ENCODE data around the gene SMYD1.

SMYD1 gene

DNA sequence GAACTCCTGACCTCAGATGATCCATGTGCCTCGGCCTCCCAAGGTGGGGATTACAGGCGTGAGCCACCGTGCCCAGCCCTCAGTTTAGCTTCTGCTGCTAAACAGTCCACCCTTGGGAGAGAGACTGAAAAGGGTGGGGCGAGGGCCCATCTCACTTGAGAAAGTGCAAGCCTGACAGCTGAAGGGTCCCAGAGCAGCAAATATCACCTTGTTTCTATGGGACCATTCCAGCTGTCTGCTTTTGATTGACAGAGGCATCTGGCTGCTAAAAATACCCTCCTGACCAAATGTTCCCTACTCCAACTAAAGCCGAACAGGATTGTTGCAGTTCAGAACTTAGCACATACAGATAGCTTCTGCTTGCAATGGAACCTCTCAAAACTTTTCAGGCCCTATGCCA, 436 bp upstream of the SMYD1 start:
- TF ChIP-seq, protein P1, sequence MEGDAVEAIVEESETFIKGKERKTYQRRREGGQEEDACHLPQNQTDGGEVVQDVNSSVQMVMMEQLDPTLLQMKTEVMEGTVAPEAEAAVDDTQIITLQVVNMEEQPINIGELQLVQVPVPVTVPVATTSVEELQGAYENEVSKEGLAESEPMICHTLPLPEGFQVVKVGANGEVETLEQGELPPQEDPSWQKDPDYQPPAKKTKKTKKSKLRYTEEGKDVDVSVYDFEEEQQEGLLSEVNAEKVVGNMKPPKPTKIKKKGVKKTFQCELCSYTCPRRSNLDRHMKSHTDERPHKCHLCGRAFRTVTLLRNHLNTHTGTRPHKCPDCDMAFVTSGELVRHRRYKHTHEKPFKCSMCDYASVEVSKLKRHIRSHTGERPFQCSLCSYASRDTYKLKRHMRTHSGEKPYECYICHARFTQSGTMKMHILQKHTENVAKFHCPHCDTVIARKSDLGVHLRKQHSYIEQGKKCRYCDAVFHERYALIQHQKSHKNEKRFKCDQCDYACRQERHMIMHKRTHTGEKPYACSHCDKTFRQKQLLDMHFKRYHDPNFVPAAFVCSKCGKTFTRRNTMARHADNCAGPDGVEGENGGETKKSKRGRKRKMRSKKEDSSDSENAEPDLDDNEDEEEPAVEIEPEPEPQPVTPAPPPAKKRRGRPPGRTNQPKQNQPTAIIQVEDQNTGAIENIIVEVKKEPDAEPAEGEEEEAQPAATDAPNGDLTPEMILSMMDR (IDR thresholded peaks at IDR 0.05; ENCODE audit: low read depth, low read length), result no peak
- no peak for DNase-seq (ENCODE audit: extremely low read depth, low read depth)

DNA sequence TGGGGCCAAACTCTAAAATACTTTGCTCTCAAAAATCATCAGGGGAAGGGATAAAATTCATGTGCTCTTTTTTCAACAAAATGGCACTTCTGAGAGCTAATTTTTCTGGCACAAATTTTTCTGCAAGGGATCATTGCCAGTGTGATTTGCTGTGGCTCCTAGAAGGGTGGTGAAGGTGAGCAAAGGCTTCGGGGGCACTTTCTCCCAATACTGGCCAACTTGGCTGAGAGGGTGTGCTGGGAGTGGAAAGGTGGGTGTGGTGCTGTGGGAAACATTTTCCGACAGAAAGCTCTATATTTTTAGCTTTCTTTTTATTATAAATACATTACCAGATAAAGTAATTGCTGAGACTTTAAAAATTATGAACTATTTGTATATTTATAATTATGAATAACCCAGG, 419 bp downstream of the SMYD1 start:
- no peak for DNase-seq (ENCODE audit: extremely low read depth, low read depth)
- TF ChIP-seq, protein P1 (IDR thresholded peaks at IDR 0.05; ENCODE audit: low read depth, low read length), result no peak

DNA sequence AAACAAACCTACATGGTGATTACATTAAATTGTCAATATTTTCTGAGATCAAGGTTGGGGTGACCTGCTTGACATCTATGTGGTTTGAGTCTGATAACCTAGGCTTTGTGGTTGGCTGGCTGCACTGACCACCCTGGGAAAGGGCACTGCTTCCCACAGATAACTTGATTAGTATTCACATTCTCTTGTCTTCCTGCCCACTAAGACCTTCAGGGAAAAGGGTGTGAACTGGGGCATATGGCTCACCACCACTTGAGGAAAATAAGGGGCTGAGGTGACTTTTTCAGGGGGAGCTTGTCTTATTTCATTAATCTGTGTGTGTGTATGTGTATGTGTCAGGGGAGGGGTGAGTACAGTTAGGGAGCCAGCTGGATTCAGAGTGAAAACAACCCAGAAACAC, 1.5 kb downstream of the SMYD1 start:
- TF ChIP-seq, protein P1 (IDR thresholded peaks at IDR 0.05; ENCODE audit: low read depth, low read length), result no peak
- DNase-seq (ENCODE audit: extremely low read depth, low read depth), result no peak

DNA sequence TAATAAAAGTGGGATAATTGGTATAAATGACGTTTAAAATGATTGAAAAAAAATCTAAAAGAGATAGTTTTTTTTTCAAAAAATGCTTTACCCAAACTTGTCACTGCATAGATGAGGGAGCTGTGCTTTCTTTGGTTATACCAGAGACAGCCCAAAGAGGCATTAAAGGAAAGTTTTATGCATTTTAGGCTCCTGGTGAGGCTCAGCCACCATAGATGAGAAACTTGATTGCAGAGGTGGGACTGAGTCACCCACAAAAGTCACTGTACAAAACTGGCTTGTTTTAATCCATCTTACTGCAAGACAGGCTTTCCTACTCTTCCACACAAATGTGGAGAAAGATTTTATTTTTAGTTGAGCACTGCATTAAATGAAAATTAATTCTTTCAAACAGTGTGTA, 2.4 kb downstream of the SMYD1 start:
- TF ChIP-seq, protein P1 (IDR thresholded peaks at IDR 0.05; ENCODE audit: low read depth, low read length), result no peak
- no peak for DNase-seq (ENCODE audit: extremely low read depth, low read depth)

DNA sequence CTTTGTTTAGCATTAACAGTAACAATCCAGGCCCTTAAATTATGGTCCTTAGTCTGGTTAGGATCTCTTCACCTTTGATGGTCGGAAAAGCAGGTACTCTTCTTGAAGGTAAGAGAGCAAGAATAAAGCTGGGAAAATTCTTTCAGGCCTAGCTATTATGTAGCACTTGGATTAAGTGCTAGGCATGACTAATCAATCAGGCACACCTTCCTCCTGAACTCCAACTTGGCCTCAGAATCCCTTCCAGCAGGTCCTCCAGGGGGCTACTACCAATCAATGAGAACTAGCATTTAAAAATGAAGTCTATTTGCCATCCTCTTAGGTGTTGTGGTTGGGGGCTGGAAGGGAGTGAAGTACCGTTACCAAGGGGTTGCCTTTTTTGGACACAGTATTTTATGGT, 3.7 kb downstream of the SMYD1 start:
- TF ChIP-seq, protein P1 (IDR thresholded peaks at IDR 0.05; ENCODE audit: low read depth, low read length), result no peak

DNA sequence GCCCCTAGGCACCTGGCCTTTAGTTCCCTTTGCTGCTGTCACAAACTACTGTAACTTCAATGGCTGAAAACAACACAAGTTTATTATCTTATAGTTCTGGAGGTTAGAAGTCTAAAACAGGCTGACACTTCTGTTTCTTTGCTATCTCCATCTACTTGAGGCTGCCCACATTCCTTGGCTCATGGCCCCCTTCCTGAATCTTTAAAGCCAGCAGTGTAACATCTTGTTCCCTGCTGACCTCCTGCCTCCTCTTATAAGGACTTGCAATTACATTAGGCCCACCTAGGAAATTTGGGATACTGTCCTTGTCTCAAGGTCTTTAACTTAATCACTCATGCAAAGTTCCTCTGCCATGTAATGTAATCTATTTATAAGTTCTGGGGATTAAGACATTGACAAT, 6.5 kb downstream of the SMYD1 start:
- TF ChIP-seq, protein P1 (IDR thresholded peaks at IDR 0.05; ENCODE audit: low read depth, low read length), result no peak
- no peak for DNase-seq (ENCODE audit: extremely low read depth, low read depth)

More for the DNA sequence above, 3.7 kb downstream of the SMYD1 start:
- no peak for DNase-seq (ENCODE audit: extremely low read depth, low read depth)

DNA sequence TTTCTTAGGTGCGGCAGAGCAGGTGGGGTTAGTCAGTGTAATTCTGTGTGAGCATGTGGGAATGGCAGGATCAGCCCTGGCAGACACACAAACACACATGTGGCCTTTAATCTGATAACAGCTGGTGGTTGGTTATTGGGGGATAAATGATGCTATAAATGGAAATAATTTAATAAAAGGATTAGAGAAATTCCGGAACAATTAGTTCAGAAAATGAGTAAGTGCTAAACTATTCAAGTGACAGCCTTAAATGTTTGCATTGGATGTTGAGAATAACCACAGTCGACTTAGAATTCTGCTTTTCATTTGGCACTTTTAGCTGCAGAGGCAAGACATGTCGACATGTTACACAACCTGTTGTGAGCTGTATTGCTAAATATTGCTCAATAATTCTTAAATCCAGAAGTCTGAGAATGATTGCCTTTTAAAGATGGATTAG, 7.2 kb downstream of the SMYD1 start:
- TF ChIP-seq, protein P1 (IDR thresholded peaks at IDR 0.05; ENCODE audit: low read depth, low read length), result no peak
- DNase-seq (ENCODE audit: extremely low read depth, low read depth), result peak; percentile 57

All from AG09319 (cell line).